ENCODE results near the gene DCUN1D5.

Gene DCUN1D5

DNA sequence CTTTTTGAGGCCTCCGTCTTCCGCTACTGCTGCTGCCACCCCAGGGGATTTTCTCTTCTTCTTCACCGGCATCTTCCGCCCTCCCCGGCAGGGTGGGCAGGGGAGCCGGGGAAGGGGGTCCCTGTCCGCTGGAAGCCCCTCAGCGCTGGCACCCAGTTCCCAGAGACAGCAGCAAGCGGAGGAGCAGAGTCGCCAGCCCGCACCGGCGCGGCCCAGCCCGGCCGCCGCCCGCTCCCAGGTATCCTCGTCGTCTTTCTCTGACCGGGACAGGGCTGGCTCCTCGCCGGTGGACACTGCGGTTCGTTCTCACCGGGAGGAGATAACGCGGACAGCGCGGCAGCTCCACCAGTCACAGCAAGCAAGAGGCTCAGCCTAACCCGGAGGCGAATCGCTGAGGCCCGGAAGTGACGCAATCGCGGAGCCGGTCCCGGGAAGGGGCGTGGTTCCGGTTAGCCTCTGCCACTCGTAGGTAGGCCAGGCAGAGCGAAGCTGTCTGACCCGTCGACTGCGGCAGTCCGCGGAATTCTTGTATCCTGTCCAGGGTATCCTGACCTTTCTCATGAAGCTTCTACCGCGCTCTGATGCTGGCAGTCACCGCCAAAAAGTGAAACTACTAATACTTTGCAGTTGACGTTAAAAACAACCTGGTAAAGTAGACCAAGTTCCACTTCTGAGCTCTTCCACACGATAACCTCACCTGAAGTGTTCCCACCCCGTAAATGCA is at the start of gene DCUN1D5:
TSS of gene DCUN1D5 (minus strand) at position 360 of the 724 bp plus-strand sequence. CDS start at position 72, 288 bp downstream.
- peak; percentile 88 for DNase-seq

DNA sequence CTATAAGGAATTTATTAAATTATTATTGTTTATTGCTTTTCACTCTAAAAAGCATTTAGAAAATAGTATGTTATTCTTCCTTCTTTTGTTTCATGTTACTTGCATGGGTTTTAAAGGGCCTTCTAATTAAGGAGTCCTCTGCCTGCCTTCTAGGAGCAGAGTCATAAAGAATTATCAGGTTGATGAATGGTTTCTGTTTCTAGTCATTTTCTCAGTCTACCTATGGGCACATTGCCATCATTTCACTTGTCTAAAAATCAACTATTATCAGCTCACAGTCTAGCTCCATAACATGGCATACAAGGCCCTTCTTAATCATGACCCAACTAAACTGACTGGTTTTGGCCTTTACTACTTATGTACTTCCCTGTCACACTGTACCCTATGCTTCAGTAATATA is 33.5 kb upstream of the DCUN1D5 start:
- no peak for DNase-seq

DNA sequence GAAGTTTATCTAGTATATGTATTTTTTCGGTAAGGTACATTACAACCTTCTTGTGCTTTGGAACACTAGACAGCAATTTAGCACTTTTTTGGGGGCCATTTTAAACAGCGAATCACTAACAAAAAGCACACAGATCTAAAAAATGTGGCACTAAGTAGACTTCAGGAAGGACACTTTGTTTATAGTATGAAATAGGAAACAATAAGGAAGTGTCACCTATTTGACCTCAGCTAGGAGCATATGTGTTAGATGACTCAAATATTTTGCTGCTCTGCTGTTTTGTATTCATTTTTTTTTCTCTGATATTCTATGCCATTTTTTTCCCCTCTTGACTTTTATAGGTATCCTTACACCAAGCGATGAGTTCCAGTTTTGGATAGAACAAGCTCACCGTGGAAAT is 22.9 kb upstream of the DCUN1D5 start:
- DNase-seq, result no peak

DNA sequence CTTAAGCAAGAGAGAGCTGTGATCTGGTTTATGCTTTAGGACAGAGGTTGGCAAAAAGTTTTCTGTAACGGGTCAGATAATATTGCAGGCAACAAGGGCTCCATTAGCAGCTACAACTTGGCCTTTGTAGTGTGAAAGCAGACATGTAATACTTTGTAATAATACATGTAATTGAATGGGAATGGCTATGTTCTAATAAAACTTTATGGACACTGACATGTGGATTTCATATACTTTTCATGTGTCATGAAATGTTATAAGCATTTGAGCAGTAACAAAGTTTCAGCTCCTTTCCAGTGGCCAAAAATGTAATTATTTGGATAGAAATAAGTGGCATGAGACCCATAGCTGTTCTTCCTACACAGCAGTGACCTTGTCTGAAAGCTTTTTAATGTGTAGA is 20.4 kb upstream of the DCUN1D5 start:
- no peak for DNase-seq

DNA sequence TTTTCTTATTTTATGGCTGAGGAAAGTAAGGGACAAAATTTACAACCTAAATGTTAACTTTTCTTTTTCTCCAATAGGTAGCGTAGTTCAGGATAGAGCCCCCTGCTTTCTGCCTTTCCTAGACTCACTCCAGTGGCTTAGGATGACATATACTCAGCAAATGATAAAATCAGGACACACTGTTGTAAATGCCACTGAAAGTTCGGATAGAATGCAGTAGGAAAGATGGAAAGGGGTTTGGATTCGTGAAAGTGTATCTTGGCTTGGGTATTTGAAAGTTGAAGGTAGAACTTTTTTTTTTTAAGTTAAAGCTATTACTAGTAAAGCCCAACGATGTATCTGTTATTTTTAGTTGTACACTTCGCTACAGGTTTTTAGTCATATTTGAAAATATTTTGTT is 19.4 kb upstream of the DCUN1D5 start:
- DNase-seq, result no peak

DNA sequence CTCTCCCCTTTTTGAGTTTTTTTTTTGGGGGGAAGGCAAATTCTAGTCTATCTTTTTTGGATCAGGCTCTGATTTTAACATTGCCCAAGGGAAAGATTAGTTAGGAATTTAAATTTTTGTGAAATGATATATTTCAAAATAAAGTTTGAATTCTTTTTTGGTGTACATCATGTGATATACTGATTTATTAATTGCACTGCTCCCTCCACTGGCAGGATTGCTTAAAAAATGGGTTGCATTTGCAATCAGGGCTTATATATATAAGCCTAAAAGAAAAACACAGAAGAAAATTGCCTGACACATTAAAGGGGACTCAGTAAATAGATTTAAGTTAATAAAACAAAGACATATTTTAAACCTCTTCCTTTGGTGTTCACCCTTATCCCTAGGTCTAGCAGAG is 18.4 kb upstream of the DCUN1D5 start:
- DNase-seq, result no peak

DNA sequence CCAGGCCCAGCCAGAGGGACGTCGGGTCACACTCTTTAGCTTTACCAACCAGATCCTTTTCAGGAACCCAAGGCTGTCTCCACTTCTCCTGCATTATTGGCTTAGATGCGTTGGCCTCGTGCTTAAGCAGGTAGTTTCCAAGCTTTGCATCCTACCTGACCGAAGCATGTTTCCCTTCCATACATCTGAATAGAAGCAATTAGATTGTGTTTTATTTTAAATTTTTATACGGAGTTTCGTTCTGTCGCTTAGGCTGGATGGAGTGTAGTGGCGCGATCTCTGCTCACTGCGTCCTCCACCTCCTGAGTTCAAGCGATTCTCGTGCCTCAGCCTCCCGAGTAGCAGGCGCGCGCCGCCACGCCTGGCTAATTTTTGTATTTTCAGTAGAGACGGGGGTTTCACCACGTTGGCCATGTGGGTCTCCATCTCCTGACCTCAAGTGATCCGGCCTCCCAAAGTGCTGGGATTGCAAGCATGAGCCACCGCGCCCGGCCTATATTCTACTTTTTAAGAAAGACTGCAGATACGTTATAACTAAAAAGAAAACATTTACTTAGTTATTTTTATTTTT is 17.9 kb upstream of the DCUN1D5 start:
- DNase-seq, result no peak

DNA sequence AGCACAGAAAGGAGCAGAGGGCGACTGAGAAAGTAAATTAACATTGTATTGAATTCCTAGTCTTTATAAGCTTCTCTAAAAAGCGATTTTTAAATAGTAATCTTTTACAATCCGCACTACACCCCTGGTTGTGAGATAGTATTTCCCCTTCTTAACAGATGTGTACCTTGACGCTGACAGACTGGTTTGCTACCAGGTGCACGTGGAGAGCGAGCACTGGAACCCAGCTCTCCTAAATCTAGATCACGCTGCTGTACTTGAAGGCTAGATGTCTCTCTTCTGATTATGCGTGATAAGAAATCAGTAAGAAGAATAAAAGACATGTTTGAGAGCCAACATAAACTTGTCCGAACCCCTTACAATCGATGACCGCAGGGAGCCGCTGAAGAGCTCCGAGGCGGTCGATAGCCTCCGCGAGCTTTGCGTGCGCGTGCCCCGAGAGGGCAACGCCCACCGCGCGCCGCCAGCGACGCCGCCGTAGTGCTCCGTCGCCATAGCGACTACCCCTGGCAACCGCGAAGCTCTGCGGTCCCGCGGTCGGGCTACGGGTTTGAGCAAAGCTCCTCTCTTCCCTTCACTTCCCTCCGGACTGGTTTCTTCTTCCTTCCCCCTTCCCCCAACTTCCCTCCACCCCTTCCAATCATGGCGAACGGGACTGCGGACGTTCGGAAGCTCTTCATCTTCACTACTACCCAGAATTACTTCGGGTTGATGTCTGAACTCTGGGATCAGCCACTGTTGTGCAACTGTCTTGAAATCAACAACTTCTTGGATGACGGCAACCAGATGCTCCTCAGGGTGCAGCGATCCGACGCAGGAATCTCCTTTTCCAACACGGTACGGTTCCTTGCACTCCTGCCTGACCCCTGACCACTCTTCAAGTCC is 17.2 kb upstream of the DCUN1D5 start, which contains the start of gene DYNC2H1:
TSS of gene DYNC2H1 (plus strand) at position 494 of the 885 bp plus-strand sequence. CDS start at position 643, 149 bp downstream.
- DNase-seq, result no peak

DNA sequence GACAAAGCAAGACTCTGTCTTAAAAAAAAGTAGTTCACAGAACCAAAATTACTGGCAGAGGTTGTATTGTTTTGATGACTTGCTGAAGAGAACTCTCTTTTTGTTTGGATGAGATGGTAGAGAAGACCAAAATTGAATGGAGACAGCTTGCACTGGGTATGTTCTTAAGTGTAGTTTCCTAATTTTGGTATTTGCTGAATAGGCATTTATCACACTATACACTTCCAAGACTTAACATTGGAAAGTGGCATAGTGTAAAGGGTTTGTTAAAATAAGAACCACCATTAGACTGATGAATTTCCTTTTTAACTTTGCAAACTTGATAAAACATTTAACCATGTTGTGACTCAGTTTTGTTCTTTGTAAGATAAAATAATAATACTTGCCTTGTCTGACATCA is 5.3 kb upstream of the DCUN1D5 start:
- no peak for DNase-seq

DNA sequence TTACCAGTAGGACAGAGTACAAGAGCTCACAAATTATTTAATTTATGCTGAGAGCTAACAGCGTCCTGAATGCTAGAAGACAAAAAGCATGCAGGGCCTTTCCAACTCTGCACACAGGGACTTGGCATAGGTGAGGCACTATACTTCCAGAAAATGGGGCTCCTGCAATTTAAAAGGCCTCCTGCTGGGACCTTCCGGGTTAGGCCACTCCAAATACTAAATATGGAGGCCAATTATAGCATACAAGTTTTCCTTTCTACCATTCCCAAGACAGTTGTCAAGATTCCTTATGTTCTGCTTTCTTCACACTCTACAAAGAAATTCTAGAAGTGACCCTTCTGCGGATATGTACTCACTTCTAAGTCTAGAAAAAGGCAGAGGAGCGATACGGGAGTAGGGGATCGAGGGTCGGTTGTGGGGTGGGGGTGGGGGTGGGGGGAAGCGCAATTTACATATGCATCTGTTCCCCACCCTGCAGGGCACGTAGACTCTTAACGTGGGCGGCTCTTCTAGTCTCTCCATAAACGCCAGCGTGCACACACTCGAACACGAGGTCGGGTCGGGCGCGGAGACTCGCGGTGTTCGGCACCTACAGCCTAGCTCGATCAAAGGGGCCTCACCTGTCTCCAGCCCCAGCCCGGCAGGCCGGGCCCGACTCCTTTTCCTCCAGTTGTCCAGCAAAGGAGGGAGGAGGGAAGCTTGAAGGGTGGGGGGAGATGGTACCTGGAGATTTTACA is 728 bp downstream of the DCUN1D5 start:
- no peak for DNase-seq

DNA sequence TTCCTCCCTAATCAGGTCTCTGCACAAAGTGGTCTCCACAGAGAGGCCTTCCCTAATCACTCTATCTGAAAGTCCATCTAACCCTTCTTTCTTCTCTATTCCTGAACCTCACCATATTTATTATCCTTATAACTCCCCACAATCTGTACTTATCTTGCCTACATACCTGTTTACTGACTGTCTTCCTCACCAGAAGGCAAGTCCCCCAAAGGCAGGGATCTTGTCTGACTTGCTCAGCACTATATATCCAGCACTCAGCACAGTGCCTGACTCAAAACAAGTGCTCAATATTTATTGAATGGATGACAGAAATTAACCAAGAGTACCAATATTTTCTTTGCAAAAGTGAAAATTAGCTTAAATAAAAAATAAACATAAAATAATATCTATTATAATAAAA is 5.5 kb downstream of the DCUN1D5 start:
- no peak for DNase-seq

DNA sequence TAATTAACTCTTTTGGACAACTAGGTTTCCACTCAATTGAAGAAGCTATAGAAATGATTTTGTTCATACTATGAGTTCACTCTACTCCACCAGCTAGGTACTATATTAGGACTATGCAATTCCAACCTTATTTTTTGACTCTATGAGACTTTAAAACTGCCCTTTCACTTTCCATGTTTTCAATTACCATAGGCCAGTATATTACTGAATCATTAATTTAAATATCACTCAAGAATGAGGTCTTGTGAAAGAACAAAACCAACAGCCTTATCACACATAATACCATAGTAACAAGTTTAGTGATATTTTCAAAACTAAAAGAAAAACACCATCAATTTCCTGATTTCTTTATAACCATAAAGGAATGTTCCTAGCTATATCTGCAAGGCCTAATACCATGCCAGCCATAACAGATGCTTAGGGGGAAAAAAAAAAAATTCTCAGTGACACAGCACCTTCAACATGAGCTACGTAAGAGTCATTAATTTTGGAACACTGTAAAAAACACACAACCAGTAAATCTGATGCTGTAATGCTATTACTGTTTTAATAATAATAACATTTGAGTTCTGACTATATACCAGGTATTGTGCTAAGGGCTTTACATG is 6.1 kb downstream of the DCUN1D5 start:
- no peak for DNase-seq

DNA sequence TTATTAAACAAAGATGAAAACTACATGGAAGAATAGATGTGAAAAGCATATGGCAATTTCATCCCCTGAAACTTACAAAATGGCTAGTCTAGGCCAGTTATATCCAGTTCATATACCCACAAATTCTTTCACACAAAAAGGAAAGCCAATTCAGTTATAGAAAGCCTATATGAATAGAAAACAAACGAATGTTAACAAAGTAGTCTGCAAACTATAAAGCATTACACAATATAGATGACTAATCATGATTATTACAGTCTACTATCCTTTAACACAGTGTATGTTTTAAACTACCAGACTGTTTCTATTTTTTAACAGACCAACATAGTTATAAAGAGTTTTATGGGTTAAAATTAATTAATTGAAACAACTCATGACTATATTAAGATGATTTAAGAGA is 12.1 kb downstream of the DCUN1D5 start:
- no peak for DNase-seq

DNA sequence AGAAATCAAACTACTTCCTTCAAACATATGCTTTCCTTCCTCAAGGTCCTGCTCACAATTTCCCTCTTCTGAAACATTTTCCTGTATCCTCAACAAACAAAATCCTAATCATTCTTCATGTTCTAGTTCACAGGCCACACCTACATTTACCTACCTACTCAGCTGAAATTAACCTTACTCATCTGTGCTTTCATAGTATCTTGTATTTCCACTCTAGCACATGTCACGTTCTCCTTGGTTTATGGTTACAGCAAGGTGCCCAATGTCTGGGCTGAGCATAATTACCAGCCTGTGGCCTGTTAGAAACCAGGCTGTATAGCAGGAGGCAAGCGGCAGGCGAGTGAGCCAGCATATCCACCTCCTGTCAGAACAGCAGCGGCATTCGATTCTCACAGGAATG is 13.2 kb downstream of the DCUN1D5 start:
- DNase-seq, result no peak

DNA sequence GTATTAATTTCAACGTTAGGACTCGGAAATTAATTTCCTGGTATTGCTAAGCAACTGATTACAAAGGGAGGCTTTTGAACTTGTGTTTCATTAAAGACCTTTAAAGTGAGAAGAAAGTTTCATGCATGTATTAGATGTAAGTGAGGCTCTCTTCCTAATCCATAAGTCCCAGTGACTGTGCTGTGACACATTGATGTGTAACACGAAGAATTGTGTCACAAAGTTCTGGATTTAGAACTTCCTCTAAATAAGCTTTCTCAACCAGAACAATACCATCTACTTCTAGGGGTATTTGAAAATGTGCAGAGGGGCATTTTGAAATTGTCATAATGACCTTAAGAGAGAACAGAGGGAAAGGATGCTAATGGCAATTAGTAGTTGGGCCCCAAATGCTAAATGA is 14.4 kb downstream of the DCUN1D5 start:
- no peak for DNase-seq

DNA sequence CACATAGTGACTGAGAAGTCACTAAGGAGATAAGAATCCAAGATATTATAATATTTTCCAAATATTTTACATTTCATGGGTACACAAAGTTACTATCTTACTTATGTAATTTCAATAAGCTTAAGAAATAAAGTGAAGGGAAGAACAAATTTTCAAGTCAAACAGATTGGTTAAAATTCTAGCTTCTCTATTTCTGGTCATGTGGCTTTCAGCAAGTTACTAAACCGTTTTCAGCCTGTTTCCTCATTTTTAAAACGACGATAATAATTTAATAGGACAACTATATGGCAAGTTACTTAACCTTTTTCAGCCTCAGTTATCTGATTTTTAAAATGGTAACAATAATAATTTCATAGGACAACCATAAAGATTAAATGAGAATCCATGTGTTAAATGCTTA is 15.6 kb downstream of the DCUN1D5 start:
- no peak for DNase-seq

DNA sequence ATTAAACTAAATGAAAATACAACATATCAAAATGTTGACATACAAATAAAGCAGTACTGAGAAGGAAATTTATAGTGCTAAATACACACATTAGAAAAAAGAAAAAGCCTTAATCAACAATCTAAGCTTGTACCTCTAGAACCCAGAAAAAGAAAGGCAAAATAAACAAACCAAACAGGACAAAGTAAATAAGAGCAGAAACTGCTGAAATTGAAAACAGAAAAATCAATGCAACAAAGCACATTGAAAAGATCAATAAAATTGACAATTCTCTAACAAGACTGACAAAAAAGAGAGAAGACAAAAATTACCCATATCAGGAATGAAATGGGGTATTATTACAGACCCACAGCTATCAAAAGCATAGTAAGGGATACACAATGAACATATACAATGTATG is 21.0 kb downstream of the DCUN1D5 start:
- no peak for DNase-seq

DNA sequence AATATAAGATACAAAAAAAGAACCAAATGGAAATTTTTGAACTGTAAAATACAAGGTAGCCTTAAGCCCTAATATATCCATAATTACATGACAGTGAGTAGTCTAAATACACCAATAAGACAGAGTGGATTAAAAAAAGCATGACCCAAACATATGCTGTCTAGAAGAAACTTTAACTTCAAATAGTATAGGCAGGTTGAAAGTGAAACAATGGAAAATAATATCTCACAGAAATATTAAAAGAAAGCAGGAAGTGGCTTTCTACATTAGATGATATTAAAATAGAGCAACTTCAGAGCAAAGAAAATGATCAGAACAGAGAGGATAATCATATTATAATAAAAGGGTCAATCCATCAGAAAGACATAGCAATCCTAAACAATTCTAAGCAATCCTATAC is 21.8 kb downstream of the DCUN1D5 start:
- no peak for DNase-seq

DNA sequence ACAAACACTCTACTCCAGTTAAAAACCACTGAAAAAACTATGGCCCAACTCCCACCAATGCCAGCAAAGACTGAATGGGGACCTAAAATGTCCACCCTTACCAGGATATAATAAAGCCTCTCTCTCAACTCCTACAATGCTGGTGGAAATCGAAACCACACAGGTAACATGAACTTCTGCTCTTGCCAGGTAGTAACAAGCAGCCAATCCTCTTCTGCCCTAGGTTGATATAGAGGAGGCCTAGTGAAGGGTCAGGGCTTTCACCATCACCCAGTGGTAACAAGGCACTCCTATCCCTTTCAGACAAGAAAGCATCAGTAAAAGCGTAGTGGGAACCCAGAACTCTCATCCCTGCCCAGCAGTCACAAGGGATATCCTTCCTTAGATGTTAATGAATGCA is 22.6 kb downstream of the DCUN1D5 start:
- DNase-seq, result no peak

DNA sequence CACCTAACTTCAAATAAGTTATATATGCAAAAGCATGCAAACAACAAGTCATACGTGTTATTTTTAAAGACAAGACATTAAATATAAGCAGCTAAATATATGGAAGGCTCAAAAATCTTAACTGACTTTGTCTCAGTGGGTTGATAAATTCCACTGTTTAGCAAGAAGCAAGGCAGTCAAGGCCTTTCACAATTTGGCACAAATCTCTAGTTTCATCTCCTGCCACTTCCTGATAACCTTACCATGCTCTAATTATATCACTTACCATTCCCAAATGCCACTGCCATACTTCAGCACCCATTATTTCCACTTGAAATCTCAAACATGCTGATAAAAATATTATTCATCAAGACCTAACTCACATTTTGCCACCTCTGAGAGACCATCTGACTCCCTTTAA is 24.8 kb downstream of the DCUN1D5 start:
- DNase-seq, result no peak

DNA sequence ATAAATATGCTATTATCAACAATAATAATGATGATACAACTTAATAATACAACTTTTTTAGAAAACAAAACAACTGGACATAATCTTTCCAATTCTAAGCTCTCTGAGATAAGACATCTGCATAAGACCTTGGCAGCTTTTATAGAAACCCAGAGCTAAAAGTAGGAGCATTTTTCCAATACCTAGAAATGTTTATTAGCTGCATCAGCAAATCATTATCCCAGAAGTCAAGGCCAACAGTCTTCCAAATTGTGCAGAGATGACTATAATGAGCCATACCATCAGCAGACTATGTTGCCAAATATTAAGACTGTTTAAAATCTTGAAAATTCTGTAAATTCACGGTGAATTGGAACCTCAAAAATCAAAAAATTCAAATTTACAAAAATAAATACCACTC is 30.3 kb downstream of the DCUN1D5 start:
- DNase-seq, result no peak

DNA sequence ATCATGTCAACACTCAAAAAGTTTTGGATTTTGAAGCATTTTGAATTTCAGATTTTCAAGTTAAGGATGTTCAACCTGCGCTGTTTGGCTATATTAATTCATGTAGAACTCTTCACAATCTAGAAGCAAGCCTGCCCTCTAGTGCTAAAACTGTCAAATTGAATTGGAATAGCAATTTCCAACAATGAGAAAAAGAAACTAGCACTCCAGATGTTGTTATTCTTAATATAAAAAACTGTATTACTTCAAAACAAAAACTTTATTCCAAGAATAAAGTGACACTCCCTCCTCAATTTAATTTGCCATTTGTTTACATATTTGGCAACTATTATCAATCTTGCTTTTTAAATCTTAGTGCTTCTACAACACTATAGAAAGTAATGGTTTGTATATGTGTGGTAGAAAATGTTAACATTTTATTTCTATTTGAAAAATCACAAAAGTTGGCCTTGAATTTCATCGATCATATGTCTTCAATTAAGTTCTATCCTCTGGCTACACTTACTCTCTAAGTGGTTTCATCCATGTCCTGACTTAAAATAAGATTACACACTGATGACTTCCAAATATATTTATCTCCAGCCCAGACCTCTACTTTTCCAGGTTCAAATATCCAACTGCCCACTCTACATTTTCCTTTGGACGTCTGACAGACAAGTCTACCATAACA is 36.6 kb downstream of the DCUN1D5 start:
- DNase-seq, result no peak
